ENCODE data around the gene NPHP3.
"Not testable (repeated sequence)": the region's sequence is repeated elsewhere in the genome, so short reads cannot be mapped to it uniquely, and the experiment has no call there.

NPHP3 gene

DNA sequence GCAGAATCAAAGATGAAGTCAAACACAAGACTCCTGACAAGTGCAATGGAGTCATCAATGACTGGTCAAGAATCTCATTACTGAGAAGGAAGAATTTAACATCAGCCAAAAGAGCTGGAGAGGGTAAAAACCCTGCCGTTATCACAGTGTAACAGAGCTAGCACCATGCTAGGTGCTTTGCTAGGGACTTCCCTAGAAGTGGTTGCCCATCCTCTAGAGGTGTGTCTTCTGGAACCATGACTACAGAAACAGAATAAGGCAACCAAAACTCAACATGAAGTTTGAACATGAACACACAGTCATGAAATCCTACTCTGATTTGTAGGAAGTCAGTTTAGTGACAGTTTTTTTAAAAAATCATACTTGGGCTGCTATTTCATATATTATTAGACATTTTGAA is 72.1 kb downstream of the NPHP3 start:
- H3K4me3 ChIP-seq (replicated peaks in 1 of 2; ENCODE audit: low read depth in 2 of 2, low read length in 2 of 2), result no peak overlapping the region
- TF ChIP-seq, protein P1, sequence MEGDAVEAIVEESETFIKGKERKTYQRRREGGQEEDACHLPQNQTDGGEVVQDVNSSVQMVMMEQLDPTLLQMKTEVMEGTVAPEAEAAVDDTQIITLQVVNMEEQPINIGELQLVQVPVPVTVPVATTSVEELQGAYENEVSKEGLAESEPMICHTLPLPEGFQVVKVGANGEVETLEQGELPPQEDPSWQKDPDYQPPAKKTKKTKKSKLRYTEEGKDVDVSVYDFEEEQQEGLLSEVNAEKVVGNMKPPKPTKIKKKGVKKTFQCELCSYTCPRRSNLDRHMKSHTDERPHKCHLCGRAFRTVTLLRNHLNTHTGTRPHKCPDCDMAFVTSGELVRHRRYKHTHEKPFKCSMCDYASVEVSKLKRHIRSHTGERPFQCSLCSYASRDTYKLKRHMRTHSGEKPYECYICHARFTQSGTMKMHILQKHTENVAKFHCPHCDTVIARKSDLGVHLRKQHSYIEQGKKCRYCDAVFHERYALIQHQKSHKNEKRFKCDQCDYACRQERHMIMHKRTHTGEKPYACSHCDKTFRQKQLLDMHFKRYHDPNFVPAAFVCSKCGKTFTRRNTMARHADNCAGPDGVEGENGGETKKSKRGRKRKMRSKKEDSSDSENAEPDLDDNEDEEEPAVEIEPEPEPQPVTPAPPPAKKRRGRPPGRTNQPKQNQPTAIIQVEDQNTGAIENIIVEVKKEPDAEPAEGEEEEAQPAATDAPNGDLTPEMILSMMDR (IDR thresholded peaks at IDR 0.05; ENCODE audit: low read depth, low read length), result no peak
- DNase-seq (ENCODE audit: low read depth in 2 of 2), result no peak

DNA sequence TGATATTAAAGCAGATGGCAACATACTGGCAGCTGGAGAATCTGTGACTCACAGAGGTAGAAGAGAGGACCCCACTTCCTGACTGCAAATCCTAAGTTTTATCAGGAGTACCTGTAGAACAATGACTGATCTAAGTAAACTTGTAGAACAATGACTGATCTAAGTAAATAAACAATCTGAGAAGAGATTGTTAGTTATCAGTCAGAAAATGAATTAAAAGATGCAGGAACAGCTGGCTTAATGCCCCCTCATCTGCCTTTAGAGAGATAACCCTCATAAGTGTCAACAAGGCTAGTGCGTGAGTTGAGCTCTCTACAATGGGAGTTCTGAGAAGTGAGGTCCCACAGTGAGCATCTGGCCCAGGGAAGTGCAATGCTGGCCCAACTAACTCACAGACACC is 77.2 kb downstream of the NPHP3 start:
- DNase-seq (ENCODE audit: low read depth in 2 of 2), result no peak
- H3K4me3 ChIP-seq (replicated peaks in 1 of 2; ENCODE audit: low read depth in 2 of 2, low read length in 2 of 2), result no peak overlapping the region
- TF ChIP-seq, protein P1 (IDR thresholded peaks at IDR 0.05; ENCODE audit: low read depth, low read length), result no peak

DNA sequence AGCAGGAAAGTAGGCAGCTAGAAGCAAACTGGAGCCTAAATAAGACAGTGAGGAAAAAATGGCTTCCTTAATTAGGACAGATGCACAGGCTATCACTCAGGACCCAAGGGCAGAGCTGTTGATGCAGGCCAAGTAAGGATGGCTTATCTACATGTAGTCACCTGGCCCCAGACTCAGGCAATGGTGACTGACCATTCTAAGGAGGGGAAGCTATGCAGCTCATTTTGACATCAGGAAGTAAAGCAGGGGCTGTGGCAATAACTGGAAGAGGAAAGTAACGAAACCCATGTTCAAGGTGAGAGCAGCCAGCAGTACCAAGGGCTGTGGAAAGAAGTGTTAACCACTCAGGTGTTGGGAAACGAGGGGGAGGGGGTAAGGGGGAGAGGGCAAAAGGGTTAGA is 78.8 kb downstream of the NPHP3 start:
- TF ChIP-seq, protein P1 (IDR thresholded peaks at IDR 0.05; ENCODE audit: low read depth, low read length), result no peak
- H3K4me3 ChIP-seq (replicated peaks in 1 of 2; ENCODE audit: low read depth in 2 of 2, low read length in 2 of 2), result no peak overlapping the region
- DNase-seq (ENCODE audit: low read depth in 2 of 2), result no peak

DNA sequence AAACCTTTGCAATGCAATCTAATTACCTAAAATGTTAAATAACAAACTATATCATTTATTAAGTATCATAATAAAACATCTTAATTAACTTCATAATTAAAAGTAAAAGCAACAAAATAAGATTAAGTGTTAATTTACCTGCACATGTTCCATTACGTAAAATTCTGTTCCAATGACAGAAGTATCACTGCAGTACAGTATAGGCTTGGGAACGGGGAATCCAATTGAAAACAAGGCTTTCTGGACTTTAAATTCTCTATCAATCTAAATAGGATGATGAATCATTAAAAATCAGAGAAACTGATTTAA is 79.7 kb downstream of the NPHP3 start:
- no peak for DNase-seq (ENCODE audit: low read depth in 2 of 2)
- no peak overlapping the region for H3K4me3 ChIP-seq (replicated peaks in 1 of 2; ENCODE audit: low read depth in 2 of 2, low read length in 2 of 2)
- TF ChIP-seq, protein P1 (IDR thresholded peaks at IDR 0.05; ENCODE audit: low read depth, low read length), result no peak

DNA sequence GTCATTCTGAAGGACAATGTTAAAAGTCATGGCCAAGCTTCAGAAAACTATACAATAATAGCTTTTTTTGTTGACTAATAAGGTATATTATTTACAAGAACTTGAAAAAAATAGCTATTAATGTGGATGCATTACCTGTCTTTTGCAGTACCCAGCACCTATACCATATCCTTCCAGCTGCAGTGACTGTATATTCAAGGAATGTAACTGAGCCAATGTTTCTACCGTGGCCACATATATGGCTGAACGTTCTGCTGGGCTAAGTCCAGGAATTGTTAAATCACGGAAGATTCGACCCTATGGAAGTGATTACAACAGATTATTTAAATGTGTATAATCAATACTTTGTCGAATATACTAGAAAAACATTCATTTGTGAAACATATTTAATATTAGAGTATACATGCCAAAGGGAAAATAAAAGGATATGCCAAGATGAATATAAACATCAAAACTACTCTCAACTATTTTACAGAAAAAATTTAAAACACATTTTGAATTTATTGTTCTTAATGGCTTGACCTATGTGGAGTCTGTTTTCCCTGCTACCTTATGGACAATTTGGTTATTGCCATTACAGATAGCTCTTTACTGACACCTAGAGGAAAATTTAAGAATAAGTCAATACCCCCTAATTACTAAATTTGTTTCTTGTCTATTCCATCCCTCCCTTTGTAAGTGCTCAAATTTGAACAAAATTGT is 80.2 kb downstream of the NPHP3 start:
- H3K4me3 ChIP-seq (replicated peaks in 1 of 2; ENCODE audit: low read depth in 2 of 2, low read length in 2 of 2), result no peak overlapping the region
- DNase-seq (ENCODE audit: low read depth in 2 of 2), result peak; percentile 77 to 78
- TF ChIP-seq, protein P1 (IDR thresholded peaks at IDR 0.05; ENCODE audit: low read depth, low read length), result peak; percentile 57

DNA sequence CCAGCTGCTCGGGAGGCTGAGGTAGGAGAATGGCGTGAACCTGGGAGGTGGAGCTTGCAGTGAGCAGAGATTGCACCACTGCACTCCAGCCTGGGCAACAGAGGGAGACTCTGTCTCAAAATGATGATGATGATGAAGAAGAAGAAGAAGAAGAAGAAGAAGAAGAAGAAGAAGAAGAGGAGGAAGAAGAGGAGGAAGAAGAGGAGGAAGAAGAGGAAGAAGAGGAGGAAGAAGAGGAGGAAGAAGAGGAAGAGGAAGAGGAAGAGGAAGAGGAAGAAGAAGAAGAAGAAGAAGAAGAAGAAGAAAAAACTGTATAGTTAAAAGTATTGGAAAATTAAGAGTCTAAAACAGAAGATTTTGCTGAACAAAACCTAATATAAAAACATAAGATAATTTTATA is 80.8 kb downstream of the NPHP3 start:
- not testable (repeated sequence) for DNase-seq (ENCODE audit: low read depth in 2 of 2); H3K4me3 ChIP-seq (replicated peaks in 1 of 2; ENCODE audit: low read depth in 2 of 2, low read length in 2 of 2)

DNA sequence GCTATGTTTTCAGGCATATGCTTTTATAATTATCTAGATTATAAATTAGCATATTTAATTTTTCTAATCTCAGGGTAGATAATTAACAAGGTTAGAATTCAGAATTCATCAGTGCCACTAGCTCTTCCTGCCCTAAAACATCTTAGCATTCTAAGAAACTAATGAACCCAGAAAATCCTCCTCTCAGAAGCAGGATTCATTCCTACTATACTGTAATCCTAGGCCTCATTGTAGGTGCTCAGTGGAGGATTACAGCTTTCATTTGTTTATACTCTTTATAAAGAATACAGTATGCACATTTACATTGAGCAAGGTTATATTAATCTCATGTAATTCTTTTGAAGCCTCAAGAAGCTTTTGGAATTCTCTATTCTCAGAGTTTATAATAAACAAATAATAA is 83.5 kb downstream of the NPHP3 start:
- no peak for DNase-seq (ENCODE audit: low read depth in 2 of 2)
- TF ChIP-seq, protein P1 (IDR thresholded peaks at IDR 0.05; ENCODE audit: low read depth, low read length), result no peak
- H3K4me3 ChIP-seq (replicated peaks in 1 of 2; ENCODE audit: low read depth in 2 of 2, low read length in 2 of 2), result no peak overlapping the region
